ENCODE results near the gene SPATS1.

The SPATS1 gene

GRCh38 chr6:44388887-44389286 lies 46.4 kb downstream of the SPATS1 start:
- no peak for DNase-seq (ENCODE audit: low read depth)

GRCh38 chr6:44390158-44390683 lies 47.8 kb downstream of the SPATS1 start:
- DNase-seq (ENCODE audit: low read depth): no peak

Data from iris pigment epithelial cell (primary cell).